DMS153 treated with DMSO at 0.1 percent for 48 hours (cell line): ENCODE results near the gene SMARCC1.

Experiments used
- DNase-seq: peaks from one replicate; lab custom pipeline; 2025; ENCODE audit not compliant: unreplicated experiment; lab: John Stamatoyannopoulos, UW

Gene SMARCC1

GRCh38 chr3:47636225-47636624 lies 145.5 kb downstream of the SMARCC1 start:
- DNase-seq = no peak

DNA sequence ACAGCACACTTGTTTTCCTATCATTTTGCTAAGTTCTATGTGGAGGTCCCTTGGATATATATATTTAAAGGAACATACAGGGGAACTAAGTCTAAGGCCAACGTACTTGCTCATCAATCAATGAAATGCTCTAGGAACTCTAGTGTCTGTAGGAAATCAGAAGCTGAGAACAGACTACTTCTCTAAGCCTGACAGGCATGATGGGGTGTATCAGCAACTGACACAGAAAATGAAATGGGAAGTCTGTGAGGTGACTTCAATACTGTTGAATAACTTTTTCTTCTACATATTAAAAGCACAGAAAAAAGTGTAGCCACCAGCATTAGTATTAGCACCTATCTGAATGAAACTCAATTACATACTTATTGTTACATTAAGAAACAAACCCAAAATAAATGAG lies 146.2 kb downstream of the SMARCC1 start:
- DNase-seq = no peak

- DNase-seq = no peak
Observed at GRCh38 chr3:47634996-47635395, 146.7 kb downstream of the SMARCC1 start.

DNA sequence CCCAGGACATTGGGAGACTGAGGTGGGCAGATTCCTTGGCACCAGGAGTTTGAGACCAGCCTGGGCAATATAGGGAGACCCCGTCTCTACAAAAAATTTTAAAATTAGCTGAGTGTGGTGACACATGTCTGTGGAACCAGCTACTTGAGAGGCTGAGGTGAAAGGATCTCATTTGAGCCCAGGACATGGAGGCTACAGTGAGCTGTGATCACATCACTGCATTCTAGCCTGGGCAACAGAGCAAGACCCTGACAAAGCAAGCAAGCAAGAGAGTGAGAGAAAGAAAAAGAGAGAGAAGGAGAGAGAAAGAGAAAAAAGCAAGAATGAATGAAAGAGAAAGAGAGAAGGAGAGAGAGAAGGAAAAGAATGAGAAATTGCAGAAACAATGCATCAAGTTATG lies 150.9 kb downstream of the SMARCC1 start:
- DNase-seq = no peak

DNA sequence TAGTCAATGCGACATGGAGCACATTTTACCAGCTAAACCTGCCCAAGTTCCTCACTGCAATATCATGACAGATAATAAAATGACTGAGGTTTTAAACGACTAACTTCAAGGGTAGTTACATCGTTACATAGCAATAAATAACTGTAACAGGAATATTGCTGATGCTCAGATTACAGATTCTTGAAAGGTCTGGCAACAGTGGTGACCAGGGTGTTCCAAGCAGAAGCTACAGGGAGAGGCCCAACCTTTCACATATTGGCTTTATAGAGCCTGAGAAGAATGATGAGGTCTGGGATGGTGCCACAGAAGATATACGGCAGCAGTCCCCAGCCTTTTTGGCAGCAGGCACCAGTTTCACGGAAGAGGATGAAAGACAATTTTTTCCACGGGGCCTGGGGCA lies 151.9 kb downstream of the SMARCC1 start:
- no peak for DNase-seq

DNA sequence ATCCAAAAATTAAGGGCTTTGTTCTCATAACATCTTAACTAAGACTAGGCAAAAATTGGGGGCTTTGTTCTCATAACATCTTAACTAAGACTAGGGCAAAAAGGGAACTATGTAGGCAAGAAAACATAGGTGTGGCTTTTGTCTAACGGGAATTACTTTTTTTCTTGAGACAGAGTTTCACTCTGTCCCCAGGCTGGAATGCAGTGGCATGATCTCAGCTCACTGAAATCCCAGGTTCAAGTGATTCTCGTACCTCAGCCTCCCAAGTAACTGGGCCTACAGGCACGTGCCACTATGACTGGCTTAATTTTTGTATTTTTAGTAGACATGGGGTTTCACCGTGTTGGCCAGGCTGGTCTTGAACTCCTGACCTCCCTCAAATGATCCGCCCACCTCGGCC lies 153.3 kb downstream of the SMARCC1 start:
- DNase-seq = no peak

DNA sequence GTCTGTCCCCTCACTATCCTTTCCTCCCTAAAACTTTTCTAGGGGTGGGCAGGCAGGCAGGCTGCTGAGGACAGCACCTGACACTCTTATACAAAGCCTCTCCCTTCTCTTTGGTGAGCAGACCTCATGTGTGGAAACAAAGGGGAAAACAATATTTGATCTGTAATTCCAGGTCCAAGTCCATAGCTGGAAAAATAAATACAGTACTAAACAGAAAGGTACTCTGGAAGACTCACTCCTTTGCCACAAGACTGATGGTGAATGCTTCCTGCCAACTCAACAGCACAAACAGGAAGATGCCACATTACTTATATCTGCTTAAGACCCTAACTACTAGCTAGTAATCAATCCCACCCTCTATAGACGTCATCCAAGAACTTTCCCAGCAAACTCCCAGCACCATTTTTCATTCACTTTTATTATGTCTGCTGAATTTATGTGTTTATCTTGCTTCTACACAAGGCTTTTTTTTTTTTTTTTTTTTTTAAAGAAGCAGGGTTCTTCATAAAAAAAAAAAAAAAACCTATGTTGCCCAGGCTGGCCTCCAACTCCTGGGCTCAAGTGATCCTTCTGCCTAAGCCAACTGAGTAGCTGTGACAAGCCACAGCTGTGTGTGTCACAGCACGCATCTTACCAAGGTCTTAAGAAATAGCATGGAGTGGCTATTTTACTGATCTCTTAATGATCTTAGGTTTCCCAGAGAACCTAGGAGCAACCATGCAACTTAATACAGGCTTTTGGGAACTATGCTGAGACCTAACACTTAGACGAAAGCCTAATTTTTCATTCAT lies 158.8 kb downstream of the SMARCC1 start:
- DNase-seq = no peak

GRCh38 chr3:47617086-47618010 lies 164.3 kb downstream of the SMARCC1 start:
- DNase-seq = no peak

DNA sequence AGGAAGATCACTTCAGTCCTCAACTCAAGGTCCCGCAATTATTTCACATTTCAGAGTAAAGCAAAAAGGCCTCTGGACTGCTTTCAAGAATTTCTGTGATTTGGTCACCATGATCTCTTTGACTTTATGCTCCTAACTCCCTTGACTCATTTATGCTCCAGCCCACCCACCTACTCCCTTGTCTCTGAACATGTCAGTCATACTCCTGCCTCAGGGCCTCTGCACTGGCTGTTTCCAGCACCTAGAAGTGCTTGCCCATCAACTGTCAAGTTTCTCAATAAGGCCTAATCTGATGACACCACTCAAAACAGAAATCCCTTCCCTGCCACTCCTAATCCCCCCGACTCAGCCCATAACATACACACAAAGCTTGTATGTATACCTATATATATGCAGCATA lies 166.9 kb downstream of the SMARCC1 start:
- DNase-seq = no peak

GRCh38 chr3:47613722-47614121 lies 168.0 kb downstream of the SMARCC1 start:
- DNase-seq = no peak

GRCh38 chr3:47612879-47613278 lies 168.8 kb downstream of the SMARCC1 start:
- no peak for DNase-seq

DNA sequence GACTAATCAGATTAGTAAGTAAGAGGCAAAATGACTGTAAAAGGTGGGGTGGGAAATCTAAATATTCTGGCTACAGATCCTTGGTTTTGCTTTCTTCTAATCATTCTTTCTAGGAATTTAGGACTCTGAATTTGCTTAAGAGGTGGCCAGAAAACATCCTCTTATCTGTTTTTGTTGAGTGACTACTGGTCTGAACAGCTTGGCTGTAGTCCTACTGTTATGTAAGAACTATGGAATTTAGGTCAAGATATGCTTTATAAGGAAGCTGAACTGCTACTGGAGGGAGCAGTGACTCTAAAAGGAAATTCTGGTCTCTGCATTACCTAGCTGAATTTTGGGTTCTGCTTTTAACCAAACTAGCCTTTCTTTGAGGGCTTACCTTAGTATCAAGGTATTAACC lies 169.5 kb downstream of the SMARCC1 start:
- no peak for DNase-seq

DNA sequence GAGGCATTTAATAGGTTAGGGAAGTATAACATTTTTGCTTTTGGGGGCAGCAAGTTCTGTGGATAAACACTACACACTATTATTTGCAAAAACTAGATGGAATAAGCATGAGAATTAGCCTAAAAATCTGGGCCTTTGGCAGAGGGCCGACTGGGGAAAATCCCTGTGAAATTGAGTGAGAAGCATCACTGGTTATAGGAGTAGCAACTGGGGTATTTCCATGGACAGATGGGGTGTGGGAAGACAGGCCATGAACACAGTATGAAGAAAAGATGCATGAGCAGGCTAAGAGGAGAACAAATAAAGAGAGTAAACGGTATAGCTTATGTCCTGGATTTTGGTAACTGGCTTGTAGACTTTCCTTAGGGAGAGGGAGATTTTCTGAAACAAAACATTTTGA lies 170.1 kb downstream of the SMARCC1 start:
- no peak for DNase-seq

- DNase-seq = no peak
Observed at GRCh38 chr3:47610583-47610982, 171.1 kb downstream of the SMARCC1 start.

DNA sequence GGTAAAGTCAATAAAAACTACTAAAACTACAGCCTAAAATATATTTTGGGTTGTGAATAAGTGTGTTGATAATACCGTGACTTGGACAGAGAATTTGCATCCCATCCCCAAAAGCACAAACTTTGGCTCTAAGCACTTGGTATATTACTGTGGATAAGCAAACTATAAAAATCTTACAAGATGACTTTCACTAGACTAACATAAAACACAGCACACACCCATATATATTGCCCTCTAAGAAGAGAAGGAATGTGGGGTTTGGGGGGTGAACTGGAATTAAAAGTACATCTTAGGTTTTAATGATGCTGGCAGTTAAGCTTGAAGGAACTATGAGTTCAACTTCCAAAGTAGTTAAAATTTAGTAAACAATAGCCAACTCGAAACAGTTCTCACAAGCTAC lies 174.4 kb downstream of the SMARCC1 start:
- DNase-seq = no peak

DNA sequence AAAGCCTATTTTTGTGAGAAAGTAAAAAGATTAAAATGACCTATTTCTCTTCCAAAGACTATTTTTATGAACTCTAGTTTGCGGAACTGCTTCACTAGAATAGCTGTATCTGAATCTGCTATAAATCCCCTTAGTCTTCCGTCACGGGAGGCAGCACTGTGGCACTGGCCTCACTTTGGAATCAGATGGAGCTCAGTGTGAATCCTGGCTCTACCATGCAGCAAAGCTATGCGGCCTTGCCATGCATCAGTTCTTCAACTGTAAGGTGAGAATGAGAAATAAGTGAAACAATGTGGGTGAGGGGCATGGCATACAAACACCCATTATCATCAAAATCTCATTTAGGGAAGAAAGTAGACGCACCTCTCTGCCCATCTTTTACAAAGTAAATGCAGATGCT lies 175.5 kb downstream of the SMARCC1 start:
- no peak for DNase-seq

- no peak for DNase-seq
Observed at GRCh38 chr3:47605652-47606051, 176.0 kb downstream of the SMARCC1 start.

DNA sequence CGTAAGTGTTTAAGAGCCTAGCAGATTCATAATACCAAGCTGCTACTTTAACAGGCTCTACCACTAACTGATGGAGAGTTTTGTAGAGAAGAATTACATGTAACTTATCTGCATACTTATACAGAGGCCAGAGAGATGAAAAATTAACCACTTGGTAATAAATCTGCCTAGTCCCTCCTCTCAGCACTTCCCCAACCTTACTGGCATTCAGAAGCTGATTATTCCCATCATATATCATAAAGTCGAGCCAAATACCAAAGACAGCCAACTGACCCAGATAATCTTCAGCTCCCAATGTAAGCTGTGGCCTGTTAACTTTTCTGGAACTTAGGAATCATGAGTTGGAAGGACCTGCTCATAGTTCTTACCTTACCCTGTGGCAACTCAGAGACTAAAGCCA lies 177.5 kb downstream of the SMARCC1 start:
- DNase-seq = no peak

DNA sequence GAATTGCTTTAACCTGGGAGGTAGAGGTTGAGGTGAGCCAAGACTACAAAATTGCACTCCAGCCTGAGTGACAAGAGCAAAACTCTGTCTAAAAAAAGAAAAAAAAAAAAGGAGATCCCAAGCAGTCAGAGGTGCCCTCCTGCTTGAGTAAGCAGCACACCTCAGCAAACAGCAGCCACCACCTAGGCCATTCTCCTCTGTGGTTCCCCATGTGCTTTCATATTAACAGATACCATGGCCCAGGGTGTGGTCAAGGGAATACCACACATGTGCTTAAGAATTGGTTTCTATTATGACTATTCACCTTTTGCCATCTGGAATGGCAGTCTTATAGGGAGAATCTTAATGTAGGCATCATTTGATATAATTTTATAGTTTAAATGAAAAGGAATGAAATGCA lies 178.4 kb downstream of the SMARCC1 start:
- DNase-seq = no peak

GRCh38 chr3:47601281-47601680 lies 180.4 kb downstream of the SMARCC1 start:
- DNase-seq = no peak

- no peak for DNase-seq
Observed at GRCh38 chr3:47594792-47595191, 186.9 kb downstream of the SMARCC1 start.

- no peak for DNase-seq
Observed at GRCh38 chr3:47592066-47592795, 189.5 kb downstream of the SMARCC1 start.
